Activated B cell treated with CpG ODN at 0.5 μM for 24 hours (primary cell): Measurements from ENCODE around the gene ANKRD13B. TPM values are rescaled to one million over a fixed set of nuclear protein-coding genes. Genes with fewer than 3 reads are reported as not detected.
A peak's percentile ranks its signal among the peaks of the same experiment; 100 is the strongest.

ENCODE experiments used
- ATAC-seq: fragments of 200-7000 bp; cut with Tn5 transposase; one replicate; pipeline ENCODE4 v1.10.0; 2021; ENCODE audit warnings: low read depth, mild to moderate bottlenecking, moderate library complexity
- CTCF ChIA-PET: fragments of 350-600 bp; sonication (Branson Sonifier 250); formaldehyde crosslinking; loops from one replicate; lab custom pipeline; 2021; ENCODE audit warnings: antibody characterized with exemption; lab: Charles Lee
- POLR2A ChIA-PET: fragments of 350-600 bp; sonication (Branson Sonifier 250); formaldehyde crosslinking; loops from one replicate; lab custom pipeline; 2021; ENCODE audit warnings: antibody characterized with exemption; lab: Charles Lee
- DNase-seq: peaks from one replicate; pipeline ENCODE4 v3.0.0; 2022
- H3K27ac Mint-ChIP-seq: one replicate; pipeline ENCODE4 v1.8.0; 2020; ENCODE audit warnings: mixed read lengths
- H3K27me3 Mint-ChIP-seq: one replicate; pipeline ENCODE4 v1.8.0; 2021; ENCODE audit warnings: mixed read lengths
- H3K36me3 Mint-ChIP-seq: one replicate; pipeline ENCODE4 v1.8.0; 2021; ENCODE audit warnings: low read depth, mixed read lengths
- H3K4me1 Mint-ChIP-seq: one replicate; pipeline ENCODE4 v1.8.0; 2021; ENCODE audit warnings: mixed read lengths
- H3K4me3 Mint-ChIP-seq: one replicate; pipeline ENCODE4 v1.8.0; 2020; ENCODE audit warnings: mild to moderate bottlenecking, mixed read lengths
- H3K9me3 Mint-ChIP-seq: one replicate; pipeline ENCODE4 v1.8.0; 2020; ENCODE audit warnings: mixed read lengths
- CTCF ChIP-seq: fragments of 200-600 bp; IDR thresholded peaks from one replicate; pipeline ENCODE4 v1.8.0; 2022; ENCODE audit warnings: antibody characterized with exemption, mild to moderate bottlenecking
- intact Hi-C: fragments of 100-400 bp; cut with micrococcal nuclease; formaldehyde crosslinking; loops from one replicate; pipeline ENCODE4 v1.15.1; 2024
- total RNA-seq: library from RNA; stranded (reverse); gene quantifications from 2 replicates; pipeline ENCODE4 v1.2.3, GENCODE V29; 2022

ANKRD13B gene
- total RNA-seq, 1 donor from 2014 or later: 3.5 TPM

- Mint-ChIP-seq H3K27ac (peak overlapping the region; percentile 24), H3K9me3 (no peaks in the 10 kb centered on the region), H3K4me3 (no peak overlapping the region), H3K36me3 (peaks cover 22% of the 10 kb centered on the region), H3K4me1 (peaks cover 39% of the 10 kb centered on the region), H3K27me3 (no peaks in the 10 kb centered on the region)
- POLR2A ChIA-PET: interaction anchor here (0.5 to 2.6 kb wide), 5 partner anchors 7 to 306 kb away, joined by 3 to 10 read pairs (median 4); no protein-coding TSS in a partner anchor
- no peak for TF ChIP-seq CTCF
- DNase-seq (no peak), ATAC-seq (no peak)
- intact Hi-C loops: no loop called here
- CTCF ChIA-PET: interaction anchor here (1.5 kb wide), 2 partner anchors 9 to 307 kb away, joined by 5 to 6 read pairs; no protein-coding TSS in a partner anchor
These were observed 31.7 kb downstream of the ANKRD13B start for GRCh38 chr17:29624586-29624985.

- H3K4me3 Mint-ChIP-seq: no peak overlapping the region
- ChIA-PET POLR2A (interaction anchor here (0.5 to 2.6 kb wide), 4 partner anchors 8 to 278 kb away, joined by 3 to 10 read pairs (median 4); no protein-coding TSS in a partner anchor), CTCF (interaction anchor here (1.3 to 1.5 kb wide), 3 partner anchors 10 to 306 kb away, joined by 3 to 6 read pairs (median 5); no protein-coding TSS in a partner anchor)
- H3K27me3 Mint-ChIP-seq: no peaks in the 10 kb centered on the region
- H3K36me3 Mint-ChIP-seq: peaks cover 27% of the 10 kb centered on the region
- no peak for TF ChIP-seq CTCF
- H3K4me1 Mint-ChIP-seq: peaks cover 39% of the 10 kb centered on the region
- ATAC-seq (no peak), DNase-seq (no peak)
- intact Hi-C loops: no loop called here
- no peaks in the 10 kb centered on the region for H3K9me3 Mint-ChIP-seq
- peak overlapping the region; percentile 41 for H3K27ac Mint-ChIP-seq
These were observed 32.3 kb downstream of the ANKRD13B start for GRCh38 chr17:29625037-29625750.

DNA sequence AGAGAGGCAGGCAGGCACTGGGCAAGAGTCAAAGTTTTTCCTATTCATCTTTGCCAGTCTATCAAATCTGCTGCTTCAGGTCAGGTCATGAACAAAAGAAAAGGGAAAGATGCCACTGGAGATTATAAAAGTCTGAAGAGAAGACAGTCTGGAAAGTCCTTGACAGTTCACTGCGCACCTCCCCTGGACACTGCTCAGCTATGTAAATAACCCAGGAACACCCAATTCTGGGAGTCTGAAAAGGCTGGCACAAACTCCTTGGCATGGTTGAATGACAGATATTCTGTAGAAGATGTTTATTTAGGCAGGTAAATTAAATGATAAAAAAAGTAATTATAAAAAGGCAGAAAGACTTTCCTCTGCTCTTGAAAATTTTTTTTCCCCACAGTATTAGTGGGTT is 35.0 kb downstream of the ANKRD13B start:
- peak overlapping the region; percentile 39 for H3K27ac Mint-ChIP-seq
- no peak for DNase-seq
- intact Hi-C loops: no loop called here
- no peaks in the 10 kb centered on the region for H3K9me3 Mint-ChIP-seq
- no peak overlapping the region for H3K4me3 Mint-ChIP-seq
- H3K36me3 Mint-ChIP-seq: peaks cover 55% of the 10 kb centered on the region
- POLR2A ChIA-PET: no interaction called here
- H3K27me3 Mint-ChIP-seq: no peaks in the 10 kb centered on the region
- no peak for ATAC-seq
- CTCF ChIA-PET: interaction anchor here (2.1 kb wide), 1 partner anchor 11 kb away, joined by 5 read pairs; no protein-coding TSS in a partner anchor
- peaks cover 25% of the 10 kb centered on the region for H3K4me1 Mint-ChIP-seq
- no peak for TF ChIP-seq CTCF

- H3K4me1 Mint-ChIP-seq: peaks cover 18% of the 10 kb centered on the region
- H3K9me3 Mint-ChIP-seq: no peaks in the 10 kb centered on the region
- CTCF ChIA-PET: interaction anchor here (2.1 kb wide), 1 partner anchor 11 kb away, joined by 5 read pairs; no protein-coding TSS in a partner anchor
- H3K4me3 Mint-ChIP-seq: no peak overlapping the region
- H3K27me3 Mint-ChIP-seq: no peaks in the 10 kb centered on the region
- POLR2A ChIA-PET: interaction anchor here (0.6 kb wide), 1 partner anchor 113 kb away, joined by 3 read pairs; no protein-coding TSS in a partner anchor
- DNase-seq: no peak
- no peak for TF ChIP-seq CTCF
- intact Hi-C loops: no loop called here
- ATAC-seq: no peak
- H3K36me3 Mint-ChIP-seq: peaks cover 60% of the 10 kb centered on the region
- H3K27ac Mint-ChIP-seq: peak overlapping the region; percentile 57
These were observed 35.7 kb downstream of the ANKRD13B start for GRCh38 chr17:29628644-29629043.

GRCh38 chr17:29629839-29630238 is 36.9 kb downstream of the ANKRD13B start:
- no peak for ATAC-seq
- ChIA-PET CTCF (no interaction called here), POLR2A (no interaction called here)
- intact Hi-C loops: no loop called here
- H3K9me3 Mint-ChIP-seq: no peaks in the 10 kb centered on the region
- no peaks in the 10 kb centered on the region for H3K27me3 Mint-ChIP-seq
- no peak for TF ChIP-seq CTCF
- peaks cover 70% of the 10 kb centered on the region for H3K36me3 Mint-ChIP-seq
- DNase-seq: no peak
- peaks cover 13% of the 10 kb centered on the region for H3K4me1 Mint-ChIP-seq
- H3K27ac Mint-ChIP-seq: no peak overlapping the region
- no peak overlapping the region for H3K4me3 Mint-ChIP-seq
